GM04504 (cell line): ENCODE results near the gene CFAP53.

Experiments
- DNase-seq: peaks from one replicate; pipeline ENCODE4 v3.0.0-alpha.2; 2012; ENCODE audit warnings: low read depth

CFAP53 gene

GRCh38 chr18:50287441-50288347, 21.4 kb upstream of the CFAP53 start, which contains the start of gene CXXC1:
Gene CXXC1 (minus strand): TSS chr18:50287692. CDS start chr18:50287589, 103 bp downstream.
- peak; percentile 99 for DNase-seq

DNA sequence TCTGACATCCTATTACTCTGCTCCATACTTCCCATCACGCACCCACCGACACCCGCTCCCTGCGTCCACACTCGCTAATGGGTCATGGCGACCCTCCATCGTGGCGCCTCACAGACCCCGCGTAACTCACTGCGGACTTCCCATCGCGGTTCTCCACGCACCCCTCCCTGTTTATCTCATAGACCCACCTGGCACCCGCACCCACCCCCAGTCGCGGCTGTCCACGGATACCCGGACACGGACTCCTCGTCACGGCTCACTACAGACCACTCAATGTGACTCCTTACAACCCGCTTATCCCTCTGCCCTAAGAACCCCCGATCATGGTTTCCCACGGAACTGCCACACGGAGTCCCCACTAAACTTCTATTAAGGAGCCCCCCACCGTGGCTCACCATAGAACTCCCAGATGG, 20.7 kb upstream of the CFAP53 start:
- no peak for DNase-seq

- no peak for DNase-seq
Observed at GRCh38 chr18:50286391-50287027, 20.2 kb upstream of the CFAP53 start.

- no peak for DNase-seq
Observed at GRCh38 chr18:50285631-50286321, 19.5 kb upstream of the CFAP53 start.

- no peak for DNase-seq
Observed at GRCh38 chr18:50285071-50285470, 18.8 kb upstream of the CFAP53 start.

DNA sequence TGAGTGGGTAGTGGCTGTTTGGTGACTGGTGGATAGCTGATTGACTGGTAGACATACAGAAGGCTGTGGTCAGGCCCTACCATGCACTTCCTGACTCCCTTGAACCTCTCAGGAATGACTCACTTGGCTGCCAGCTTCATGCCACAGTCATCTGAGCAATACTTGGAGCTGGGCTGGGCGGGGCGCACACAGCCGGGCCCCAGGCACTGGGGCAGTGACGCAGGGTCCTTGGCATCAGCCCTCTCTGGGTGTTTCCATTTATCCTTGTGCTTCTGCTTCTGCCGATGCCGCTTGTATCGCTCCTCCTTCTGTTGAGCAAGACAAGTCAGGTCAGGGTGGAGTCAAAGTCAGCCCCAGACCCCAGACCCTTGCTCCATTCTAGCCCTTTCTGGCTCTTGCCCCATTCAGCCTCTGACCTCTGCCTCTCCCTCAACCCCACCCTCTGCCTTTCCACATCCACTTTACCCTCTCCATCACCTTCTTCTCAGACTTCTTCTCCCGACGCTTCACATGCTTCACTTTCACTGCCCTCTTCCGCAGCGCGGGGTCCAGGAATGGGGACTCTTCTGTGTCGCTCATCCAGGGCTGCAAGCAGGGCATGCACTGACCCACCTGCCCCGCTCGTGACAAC, 18.1 kb upstream of the CFAP53 start:
- DNase-seq = no peak

- DNase-seq = no peak
Observed at GRCh38 chr18:50283469-50284209, 17.3 kb upstream of the CFAP53 start.

DNA sequence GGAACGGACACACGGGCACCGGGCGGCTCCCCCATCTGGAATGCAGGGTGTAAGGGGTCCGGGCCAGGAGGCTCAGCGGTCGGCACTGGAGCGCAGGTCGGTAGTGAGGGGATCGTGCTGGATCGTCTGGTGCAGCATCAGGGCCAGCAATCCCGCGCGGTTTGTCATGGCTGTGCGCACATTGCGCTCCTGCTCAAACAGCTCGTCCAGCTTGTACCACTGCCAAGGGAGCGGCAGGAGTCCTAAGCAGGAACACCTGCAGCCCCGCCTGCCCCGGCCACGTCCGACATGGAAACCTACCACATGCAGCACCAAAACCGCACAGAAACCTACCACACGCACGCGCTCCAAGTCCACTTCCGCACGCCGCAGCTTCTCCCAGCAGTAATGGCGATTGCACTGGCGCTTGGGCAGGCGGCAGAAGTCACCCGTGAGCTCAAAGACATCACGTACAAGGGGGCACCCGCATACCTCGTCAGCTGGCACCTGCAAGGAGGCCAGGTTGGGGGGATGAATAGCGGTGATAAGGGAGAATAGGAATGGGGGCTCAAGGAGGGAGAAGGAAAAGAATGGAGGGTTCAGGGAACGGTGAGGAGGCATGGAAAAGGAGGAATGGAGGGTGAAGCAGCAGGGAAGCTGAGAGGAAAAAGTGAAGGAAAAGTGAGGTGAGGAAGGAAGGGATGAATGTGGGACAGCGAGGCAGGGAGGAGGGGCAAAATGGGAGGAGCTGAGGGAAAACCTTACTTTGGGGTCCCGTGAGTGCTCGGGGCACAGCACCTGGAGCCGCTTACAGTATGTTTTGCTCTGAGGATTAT, 16.4 kb upstream of the CFAP53 start:
- DNase-seq = no peak

GRCh38 chr18:50281972-50282520, 15.8 kb upstream of the CFAP53 start:
- DNase-seq = no peak

- DNase-seq = peak; percentile 97
Observed at GRCh38 chr18:50281295-50281971, 15.1 kb upstream of the CFAP53 start, which contains the start of gene MBD1. Gene MBD1 (minus strand): TSS chr18:50281523. CDS start chr18:50279992, 1,531 bp downstream.

- DNase-seq = no peak
Observed at GRCh38 chr18:50280707-50281294, 14.5 kb upstream of the CFAP53 start.

DNA sequence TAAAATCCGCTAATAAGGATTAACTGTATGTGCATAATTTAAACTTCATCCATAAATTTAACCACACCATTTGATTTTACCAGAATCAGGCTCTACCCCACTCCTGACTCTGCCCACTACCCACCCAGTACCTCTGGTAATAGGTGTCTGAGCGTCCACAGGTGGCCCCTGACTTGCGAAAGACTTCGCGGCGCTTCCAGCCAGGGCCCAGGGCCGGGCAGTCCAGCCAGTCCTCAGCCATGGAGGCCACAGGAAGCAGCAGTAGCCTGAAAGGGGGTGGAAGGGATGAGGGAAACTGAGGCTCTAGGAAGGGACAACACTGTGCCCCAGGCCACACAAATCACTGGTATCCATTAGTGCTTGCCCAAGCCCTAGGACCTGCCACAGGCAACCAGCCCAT, 13.5 kb upstream of the CFAP53 start:
- no peak for DNase-seq

DNA sequence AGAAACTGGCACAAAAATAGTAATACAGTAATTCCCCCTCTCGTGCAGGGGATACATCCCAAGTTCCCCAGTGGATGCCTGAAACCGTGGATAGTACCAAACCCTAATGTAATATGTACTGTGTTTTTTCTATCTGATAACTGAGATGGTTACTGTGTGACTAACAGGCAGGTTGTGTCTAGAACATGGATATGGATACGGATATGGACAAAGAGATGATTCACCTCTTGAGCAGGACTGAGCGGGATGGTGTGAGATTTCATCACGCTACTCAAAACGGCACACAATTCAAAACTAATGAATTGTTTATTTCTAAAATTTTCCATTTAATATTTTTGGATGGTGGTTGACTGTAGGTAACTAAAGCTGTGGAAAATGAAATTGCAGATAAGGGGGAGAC, 11.6 kb upstream of the CFAP53 start:
- DNase-seq = no peak

- DNase-seq = no peak
Observed at GRCh38 chr18:50276452-50276851, 10.2 kb upstream of the CFAP53 start.

DNA sequence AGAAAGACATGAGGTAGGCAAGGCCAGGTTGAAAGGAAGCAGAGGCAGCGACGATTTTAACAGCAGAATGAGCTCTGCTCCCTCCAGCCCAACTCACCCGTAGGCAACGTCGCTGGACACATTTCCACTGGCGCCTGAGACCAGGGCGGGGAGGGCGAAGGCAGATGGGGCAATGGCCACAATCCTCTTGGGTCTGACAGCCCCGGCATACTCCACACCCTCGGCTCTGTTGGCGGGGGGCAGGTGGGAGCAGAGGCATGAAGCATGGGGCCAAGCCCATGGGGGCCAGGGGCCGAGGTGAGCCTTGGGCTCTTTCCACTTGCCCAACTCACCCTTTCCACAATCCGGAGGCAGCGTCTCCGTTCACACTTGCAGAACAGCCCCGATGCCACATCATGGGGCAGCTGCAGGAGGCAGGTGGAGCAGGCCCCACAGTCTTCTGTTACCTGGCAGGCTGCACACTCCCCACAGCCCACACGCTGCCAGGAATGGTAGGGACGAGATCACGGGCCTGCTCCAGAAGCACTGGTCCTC, 9.3 kb upstream of the CFAP53 start:
- no peak for DNase-seq

DNA sequence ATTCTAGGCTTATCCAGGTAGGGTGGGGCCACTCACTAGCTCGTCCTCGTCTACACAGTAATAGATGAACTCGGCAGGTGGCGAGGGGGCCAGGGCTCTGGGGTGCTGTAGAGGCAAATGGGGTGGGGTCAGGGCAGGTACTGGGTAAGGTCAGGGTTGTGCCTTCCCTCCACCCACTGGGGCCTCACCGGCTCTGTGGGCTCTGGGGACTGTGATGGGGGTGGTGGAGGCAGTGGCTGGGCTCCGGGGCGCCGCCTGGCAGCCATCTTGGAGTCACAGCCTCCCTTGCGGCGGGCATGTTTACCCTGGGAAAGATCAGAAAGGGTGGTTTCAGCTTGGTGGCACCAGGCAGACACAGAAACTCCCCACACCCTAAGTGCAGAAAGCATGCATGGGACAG, 8.6 kb upstream of the CFAP53 start:
- no peak for DNase-seq

- DNase-seq = no peak
Observed at GRCh38 chr18:50274044-50274442, 7.7 kb upstream of the CFAP53 start.

DNA sequence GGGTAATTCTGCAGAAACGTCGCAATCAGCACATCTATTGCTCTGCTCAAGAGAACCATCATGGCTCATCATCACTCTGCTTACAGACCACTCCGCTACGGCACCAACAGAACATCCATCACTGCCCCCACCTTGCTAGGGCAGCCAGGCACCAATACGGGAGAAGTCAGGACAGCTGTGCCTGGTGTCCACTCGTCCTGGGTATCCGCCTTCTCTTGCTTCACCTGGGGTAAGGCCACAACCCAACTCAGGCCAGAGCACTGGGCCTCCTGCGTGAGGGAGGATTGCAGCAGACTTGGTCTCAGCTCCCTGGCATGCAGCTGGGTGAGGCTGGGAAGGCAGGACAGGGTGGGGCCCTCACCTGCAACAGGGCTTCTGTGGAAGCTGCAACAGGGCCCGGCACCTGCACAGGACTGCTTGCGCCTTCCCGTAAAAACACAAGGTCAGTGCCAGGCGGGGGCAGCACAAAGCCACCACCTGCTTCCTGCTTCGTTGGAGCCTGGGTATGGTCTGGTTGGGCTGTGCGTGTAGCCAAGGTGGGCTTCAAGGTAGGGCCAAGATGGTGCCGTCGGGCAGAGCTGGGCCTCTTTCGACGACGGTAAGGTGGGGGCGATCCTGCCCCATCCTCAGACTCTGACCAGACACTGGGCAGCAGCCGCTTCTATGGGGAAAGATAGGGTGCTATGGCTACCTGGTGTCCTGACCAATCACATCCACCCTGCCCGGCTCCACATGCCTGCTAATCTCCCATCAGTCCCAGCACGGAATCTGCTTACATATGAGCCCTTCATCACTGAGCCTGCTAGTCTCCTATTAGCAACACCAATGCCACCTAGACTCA, 7.1 kb upstream of the CFAP53 start:
- no peak for DNase-seq
